ENCODE measurements around the gene SUSD4. TPM values are rescaled to one million over a fixed set of nuclear protein-coding genes. Genes with fewer than 3 reads are reported as not detected.

SUSD4 gene
- total RNA-seq, 1 donor from 2014 or later = 3.5 TPM

- H3K36me3 Mint-ChIP-seq = no peaks in the 10 kb centered on the region
- Histone ChIP-seq H3K36me3 (no peaks in the 10 kb centered on the region), H3K4me2 (no peak overlapping the region), H3K4me1 (peaks cover 16% of the 10 kb centered on the region), H3K4me3 (no peak overlapping the region), H3K9ac (no peak overlapping the region), H3K79me2 (ENCODE audit: low read depth) (no peaks in the 10 kb centered on the region), H2AFZ (replicated peaks) (no peak overlapping the region), H3K9me3 (ENCODE audit: low read depth) (no peaks in the 10 kb centered on the region), H3F3A (ENCODE audit: low read depth) (no peaks in the 10 kb centered on the region), H4K20me1 (ENCODE audit: low read depth) (no peaks in the 10 kb centered on the region), H3K27me3 (no peaks in the 10 kb centered on the region), H3K27ac (no peak overlapping the region)
- H3K9me3 Mint-ChIP-seq = no peaks in the 10 kb centered on the region
- DNase-seq (ENCODE audit: low spot score) = no peak
- H3K4me3 Mint-ChIP-seq = no peak overlapping the region
- H3K4me1 Mint-ChIP-seq = peaks cover 14% of the 10 kb centered on the region
- TF ChIP-seq CTCF (IDR thresholded peaks at IDR 0.05) (no peak), EZH2phosphoT487 (IDR thresholded peaks at IDR 0.05) (no peak)
- no peak overlapping the region for H3K27ac Mint-ChIP-seq
- H3K27me3 Mint-ChIP-seq (ENCODE audit: insufficient read depth, low read depth) = no peaks in the 10 kb centered on the region
Observed at GRCh38 chr1:223179280-223179679, 184.7 kb downstream of the SUSD4 start.

GRCh38 chr1:223177681-223178080 lies 186.3 kb downstream of the SUSD4 start:
- H3K27ac ChIP-seq = no peak overlapping the region

GRCh38 chr1:223176437-223176836 lies 187.5 kb downstream of the SUSD4 start:
- H3K9me3 ChIP-seq (ENCODE audit: low read depth) = no peaks in the 10 kb centered on the region
- Mint-ChIP-seq H3K36me3 (no peaks in the 10 kb centered on the region), H3K27me3 (ENCODE audit: insufficient read depth, low read depth) (no peaks in the 10 kb centered on the region), H3K4me1 (peaks cover 13% of the 10 kb centered on the region), H3K27ac (no peak overlapping the region), H3K4me3 (no peak overlapping the region), H3K9me3 (no peaks in the 10 kb centered on the region)
- no peaks in the 10 kb centered on the region for H3K79me2 ChIP-seq (ENCODE audit: low read depth)
- no peaks in the 10 kb centered on the region for H3K27me3 ChIP-seq
- H3K4me3 ChIP-seq = no peak overlapping the region
- H3K36me3 ChIP-seq = no peaks in the 10 kb centered on the region
- no peak overlapping the region for H3K4me2 ChIP-seq
- no peaks in the 10 kb centered on the region for H3F3A ChIP-seq (ENCODE audit: low read depth)
- peaks cover 14% of the 10 kb centered on the region for H3K4me1 ChIP-seq
- H3K27ac ChIP-seq = no peak overlapping the region
- no peak for TF ChIP-seq EZH2phosphoT487 (IDR thresholded peaks at IDR 0.05)
- TF ChIP-seq CTCF (IDR thresholded peaks at IDR 0.05) = no peak
- TF ChIP-seq EZH2 (IDR thresholded peaks at IDR 0.05) = no peak
- no peak overlapping the region for H2AFZ ChIP-seq (replicated peaks)
- H3K9ac ChIP-seq = no peak overlapping the region
- H4K20me1 ChIP-seq (ENCODE audit: low read depth) = no peaks in the 10 kb centered on the region
- no peak for DNase-seq (ENCODE audit: low spot score)

More at GRCh38 chr1:223177681-223178080, 186.3 kb downstream of the SUSD4 start:
- no peaks in the 10 kb centered on the region for H3K36me3 ChIP-seq
- Mint-ChIP-seq H3K27me3 (ENCODE audit: insufficient read depth, low read depth) (no peaks in the 10 kb centered on the region), H3K9me3 (no peaks in the 10 kb centered on the region), H3K4me1 (peaks cover 14% of the 10 kb centered on the region), H3K36me3 (no peaks in the 10 kb centered on the region), H3K4me3 (no peak overlapping the region), H3K27ac (no peak overlapping the region)
- no peak overlapping the region for H2AFZ ChIP-seq (replicated peaks)
- no peak for DNase-seq (ENCODE audit: low spot score)
- H3K9me3 ChIP-seq (ENCODE audit: low read depth) = no peaks in the 10 kb centered on the region
- H3K4me1 ChIP-seq = peaks cover 16% of the 10 kb centered on the region
- H3F3A ChIP-seq (ENCODE audit: low read depth) = no peaks in the 10 kb centered on the region
- H3K9ac ChIP-seq = no peak overlapping the region
- no peak overlapping the region for H3K4me3 ChIP-seq
- H3K27me3 ChIP-seq = no peaks in the 10 kb centered on the region
- no peak for TF ChIP-seq EZH2 (IDR thresholded peaks at IDR 0.05)
- H3K4me2 ChIP-seq = no peak overlapping the region
- no peaks in the 10 kb centered on the region for H3K79me2 ChIP-seq (ENCODE audit: low read depth)
- H4K20me1 ChIP-seq (ENCODE audit: low read depth) = no peaks in the 10 kb centered on the region

DNA sequence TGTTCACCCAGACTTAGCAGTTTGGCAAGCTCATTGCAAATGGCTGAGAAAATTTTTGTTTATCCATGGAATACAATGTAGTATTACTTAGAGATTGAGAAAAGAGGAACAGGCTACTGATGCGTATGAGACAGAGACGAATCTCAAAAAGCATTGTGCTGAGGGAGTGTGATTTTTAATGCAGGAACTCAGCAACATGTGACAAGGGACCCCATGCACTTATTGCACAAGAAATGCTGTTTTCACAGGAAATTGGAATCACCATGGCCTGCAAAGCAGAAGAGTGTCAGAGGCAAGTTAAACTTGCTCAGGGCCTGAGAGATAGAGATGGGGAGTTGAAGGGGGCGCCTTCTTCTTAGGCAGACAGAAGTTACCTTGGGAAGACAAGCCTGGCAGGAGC lies 188.3 kb downstream of the SUSD4 start:
- no peaks in the 10 kb centered on the region for H3K79me2 ChIP-seq (ENCODE audit: low read depth)
- H3K4me1 ChIP-seq = peaks cover 6% of the 10 kb centered on the region
- no peaks in the 10 kb centered on the region for H3K36me3 ChIP-seq
- TF ChIP-seq CTCF (IDR thresholded peaks at IDR 0.05) (no peak), EZH2phosphoT487 (IDR thresholded peaks at IDR 0.05) (no peak), EZH2 (IDR thresholded peaks at IDR 0.05) (no peak)
- Mint-ChIP-seq H3K4me3 (no peak overlapping the region), H3K27me3 (ENCODE audit: insufficient read depth, low read depth) (no peaks in the 10 kb centered on the region), H3K9me3 (no peaks in the 10 kb centered on the region), H3K27ac (no peak overlapping the region), H3K4me1 (peaks cover 5% of the 10 kb centered on the region), H3K36me3 (no peaks in the 10 kb centered on the region)
- no peaks in the 10 kb centered on the region for H3K9me3 ChIP-seq (ENCODE audit: low read depth)
- no peak overlapping the region for H3K4me3 ChIP-seq
- no peak overlapping the region for H2AFZ ChIP-seq (replicated peaks)
- no peak overlapping the region for H3K9ac ChIP-seq
- H3K27ac ChIP-seq = no peak overlapping the region
- no peaks in the 10 kb centered on the region for H3F3A ChIP-seq (ENCODE audit: low read depth)
- no peaks in the 10 kb centered on the region for H4K20me1 ChIP-seq (ENCODE audit: low read depth)
- DNase-seq (ENCODE audit: low spot score) = no peak
- H3K4me2 ChIP-seq = no peak overlapping the region
- no peaks in the 10 kb centered on the region for H3K27me3 ChIP-seq
